ENCODE measurements around the gene FLNB. TPM values are rescaled to one million over a fixed set of nuclear protein-coding genes. Genes with fewer than 3 reads are reported as not detected.
"Not testable (repeated sequence)": the region's sequence is repeated elsewhere in the genome, so short reads cannot be mapped to it uniquely, and the experiment has no call there.

Gene FLNB
- total RNA-seq, 1 donor from 2014 or later = 42.2 TPM

- intact Hi-C loops (cut with micrococcal nuclease) = no loop called here
These were observed 185.6 kb downstream of the FLNB start for GRCh38 chr3:58193682-58194407.

GRCh38 chr3:58197588-58197987 lies 189.4 kb downstream of the FLNB start:
- intact Hi-C loops (cut with micrococcal nuclease) = no loop called here

- intact Hi-C loops (cut with micrococcal nuclease) = no loop called here
These were observed 190.1 kb downstream of the FLNB start for GRCh38 chr3:58198362-58198761.

- intact Hi-C loops (cut with micrococcal nuclease) = no loop called here
These were observed 190.6 kb downstream of the FLNB start for GRCh38 chr3:58198804-58199203.

GRCh38 chr3:58200121-58200709 lies 192.0 kb downstream of the FLNB start:
- intact Hi-C loops (cut with micrococcal nuclease) = no loop called here

GRCh38 chr3:58200846-58201355 lies 192.7 kb downstream of the FLNB start:
- intact Hi-C loops (cut with micrococcal nuclease) = no loop called here

GRCh38 chr3:58201451-58201850 lies 193.2 kb downstream of the FLNB start:
- intact Hi-C loops (cut with micrococcal nuclease) = not testable (repeated sequence)

GRCh38 chr3:58202917-58203360 lies 194.7 kb downstream of the FLNB start:
- intact Hi-C loops (cut with micrococcal nuclease) = no loop called here

GRCh38 chr3:58203541-58203940 lies 195.3 kb downstream of the FLNB start:
- intact Hi-C loops (cut with micrococcal nuclease) = no loop called here

- intact Hi-C loops (cut with micrococcal nuclease) = no loop called here
These were observed 196.5 kb downstream of the FLNB start for GRCh38 chr3:58204720-58205119.

GRCh38 chr3:58205981-58206380 lies 197.8 kb downstream of the FLNB start:
- intact Hi-C loops (cut with micrococcal nuclease) = no loop called here

- intact Hi-C loops (cut with micrococcal nuclease) = no loop called here
These were observed 198.3 kb downstream of the FLNB start for GRCh38 chr3:58206406-58207011.

- intact Hi-C loops (cut with micrococcal nuclease) = no loop called here
These were observed 199.7 kb downstream of the FLNB start for GRCh38 chr3:58207954-58208353.

- intact Hi-C loops (cut with micrococcal nuclease) = no loop called here
These were observed 201.7 kb downstream of the FLNB start for GRCh38 chr3:58209933-58210332.

GRCh38 chr3:58210761-58211460 lies 202.7 kb downstream of the FLNB start, which contains the start of gene DNASE1L3:
Gene DNASE1L3, minus strand, starts transcription at chr3:58210972. Its CDS starts 66 bp downstream, at chr3:58210906.
- intact Hi-C loops (cut with micrococcal nuclease) = no loop called here

- intact Hi-C loops (cut with micrococcal nuclease) = loop anchor here (5.0 kb wide), 1 partner anchor 37 kb away; no protein-coding TSS in a partner anchor
These were observed 206.5 kb downstream of the FLNB start for GRCh38 chr3:58214484-58215316.

GRCh38 chr3:58215317-58216025 lies 207.2 kb downstream of the FLNB start:
- intact Hi-C loops (cut with micrococcal nuclease) = loop anchor here (5.0 kb wide), 1 partner anchor 38 kb away; no protein-coding TSS in a partner anchor

- intact Hi-C loops (cut with micrococcal nuclease) = loop anchor here (1.0 to 5.0 kb wide), 5 partner anchors 21 to 254 kb away; partner anchors contain the start of genes ABHD6 and FLNB
These were observed 208.4 kb downstream of the FLNB start for GRCh38 chr3:58216496-58217195.

GRCh38 chr3:58217209-58217811 lies 209.1 kb downstream of the FLNB start:
- intact Hi-C loops (cut with micrococcal nuclease) = loop anchor here (1.0 to 5.0 kb wide), 5 partner anchors 20 to 255 kb away; partner anchors contain the start of genes ABHD6 and FLNB
